DOHH2 (cell line): ENCODE results near the gene NOM1.

Source experiments
- EZH2phosphoT487 ChIP-seq: fragments of 200-600 bp; sonication (generic); IDR thresholded peaks from 2 replicates; pipeline ENCODE4 v1.6.1; 2017; ENCODE audit warnings: borderline replicate concordance, mild to moderate bottlenecking, antibody characterized with exemption, low read length, moderate library complexity, mixed read lengths
- TF ChIP-seq, protein P1 (sequence below): fragments of 200-600 bp; sonication (generic); IDR thresholded peaks from one replicate; pipeline ENCODE4 v1.5.1; 2014; ENCODE audit warnings: antibody characterized with exemption, mild to moderate bottlenecking, low read depth, low read length; ENCODE audit not compliant: poor library complexity, severe bottlenecking

DNA sequence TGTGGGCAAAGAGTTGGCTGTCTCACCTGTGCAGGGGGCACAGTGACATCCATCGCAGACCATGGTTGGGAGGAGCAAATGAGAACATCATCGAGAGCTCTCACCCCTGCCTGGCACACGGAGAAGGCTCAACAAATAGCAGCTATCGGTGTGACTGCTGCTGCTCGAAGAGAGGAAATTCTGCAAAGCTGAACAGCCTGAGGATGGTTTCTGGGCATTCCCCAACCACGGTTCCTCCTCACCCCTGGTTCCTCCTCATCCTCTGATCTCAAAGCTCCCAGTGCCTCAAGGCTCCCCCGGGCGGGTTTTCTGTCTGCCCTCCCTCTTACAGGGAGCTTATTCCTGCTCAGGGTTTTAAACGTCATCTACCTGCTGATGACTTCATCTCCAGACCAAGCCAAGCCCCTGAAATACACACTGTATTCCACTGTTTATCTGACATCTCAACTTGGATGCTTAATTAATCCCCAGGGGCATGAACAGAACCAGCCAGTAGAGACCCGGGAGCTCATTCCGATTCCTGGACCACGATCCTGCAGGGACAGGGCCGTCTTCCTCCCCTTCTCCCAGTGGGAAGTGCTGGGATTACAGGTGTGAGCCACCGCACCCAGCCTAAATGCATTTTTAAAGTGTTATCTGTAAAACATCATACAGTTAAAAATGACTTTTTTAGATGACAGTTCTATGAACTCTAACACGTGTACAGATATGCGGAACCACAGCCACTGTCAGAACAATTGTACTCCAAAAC lies 19.5 kb upstream of the NOM1 start:
- TF ChIP-seq, protein P1, sequence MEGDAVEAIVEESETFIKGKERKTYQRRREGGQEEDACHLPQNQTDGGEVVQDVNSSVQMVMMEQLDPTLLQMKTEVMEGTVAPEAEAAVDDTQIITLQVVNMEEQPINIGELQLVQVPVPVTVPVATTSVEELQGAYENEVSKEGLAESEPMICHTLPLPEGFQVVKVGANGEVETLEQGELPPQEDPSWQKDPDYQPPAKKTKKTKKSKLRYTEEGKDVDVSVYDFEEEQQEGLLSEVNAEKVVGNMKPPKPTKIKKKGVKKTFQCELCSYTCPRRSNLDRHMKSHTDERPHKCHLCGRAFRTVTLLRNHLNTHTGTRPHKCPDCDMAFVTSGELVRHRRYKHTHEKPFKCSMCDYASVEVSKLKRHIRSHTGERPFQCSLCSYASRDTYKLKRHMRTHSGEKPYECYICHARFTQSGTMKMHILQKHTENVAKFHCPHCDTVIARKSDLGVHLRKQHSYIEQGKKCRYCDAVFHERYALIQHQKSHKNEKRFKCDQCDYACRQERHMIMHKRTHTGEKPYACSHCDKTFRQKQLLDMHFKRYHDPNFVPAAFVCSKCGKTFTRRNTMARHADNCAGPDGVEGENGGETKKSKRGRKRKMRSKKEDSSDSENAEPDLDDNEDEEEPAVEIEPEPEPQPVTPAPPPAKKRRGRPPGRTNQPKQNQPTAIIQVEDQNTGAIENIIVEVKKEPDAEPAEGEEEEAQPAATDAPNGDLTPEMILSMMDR, result no peak
- TF ChIP-seq EZH2phosphoT487, result no peak
